GM12878 (cell line): Measurements from ENCODE around the gene SMARCA4. TPM values are rescaled to one million over a fixed set of nuclear protein-coding genes. Genes with fewer than 3 reads are reported as not detected.

Experiments
- GABPA ChIP-seq: IDR thresholded peaks from 2 replicates; pipeline ENCODE4 v1.6.1; 2014; ENCODE audit warnings: antibody characterized with exemption, low read depth, mild to moderate bottlenecking, inconsistent platforms
- MXI1 ChIP-seq: fragments of 150-350 bp; IDR thresholded peaks from 2 replicates; pipeline ENCODE4 v1.6.1; 2011; ENCODE audit warnings: low read depth, mild to moderate bottlenecking, inconsistent platforms, low read length, improper control_type of control experiment
- NBN ChIP-seq: fragments of 450-650 bp; IDR thresholded peaks from 2 replicates; pipeline ENCODE4 v1.6.1; 2016
- NFYA ChIP-seq: IDR thresholded peaks from 2 replicates; pipeline ENCODE4 v1.6.1; 2011; ENCODE audit warnings: low read depth, mild to moderate bottlenecking, low read length, improper control_type of control experiment, borderline replicate concordance
- NR2F1 ChIP-seq: fragments of 450-650 bp; conservative IDR thresholded peaks from 2 replicates; pipeline ENCODE4 v1.6.1; 2017; ENCODE audit warnings: mild to moderate bottlenecking
- NRF1 ChIP-seq: conservative IDR thresholded peaks from 2 replicates; pipeline ENCODE4 v1.6.1; 2011; ENCODE audit warnings: mild to moderate bottlenecking, low read depth, low read length, improper control_type of control experiment
- POLR2A ChIP-seq: IDR thresholded peaks from 2 replicates; pipeline ENCODE4 v1.6.1; 2011; ENCODE audit warnings: low read depth, mild to moderate bottlenecking, low read length
- POLR2AphosphoS5 ChIP-seq: IDR thresholded peaks from 2 replicates; pipeline ENCODE4 v1.6.1; 2011; ENCODE audit warnings: mild to moderate bottlenecking, low read length, inconsistent platforms
- RAD51 ChIP-seq: fragments of 450-650 bp; IDR thresholded peaks from 2 replicates; pipeline ENCODE4 v1.6.1; 2016; ENCODE audit warnings: moderate library complexity, mild to moderate bottlenecking, inconsistent platforms
- RCOR1 ChIP-seq: conservative IDR thresholded peaks from 2 replicates; pipeline ENCODE4 v1.6.1; 2012; ENCODE audit warnings: low read depth, low read length, improper control_type of control experiment
- SMAD1 ChIP-seq: fragments of 450-650 bp; IDR thresholded peaks from 2 replicates; pipeline ENCODE4 v1.6.1; 2018; ENCODE audit warnings: mild to moderate bottlenecking, low read depth; ENCODE audit not compliant: partially characterized antibody
- SREBF2 ChIP-seq: IDR thresholded peaks from 2 replicates; pipeline ENCODE4 v1.6.1; 2012; ENCODE audit warnings: mild to moderate bottlenecking, low read length
- SUPT20H ChIP-seq: IDR thresholded peaks from 2 replicates; pipeline ENCODE4 v1.6.1; 2011; ENCODE audit warnings: low read depth, mild to moderate bottlenecking, low read length, moderate library complexity, borderline replicate concordance; ENCODE audit not compliant: control insufficient read depth
- TCF3 ChIP-seq: IDR thresholded peaks from 2 replicates; pipeline ENCODE4 v1.6.1; 2012; ENCODE audit warnings: low read depth, mild to moderate bottlenecking, low read length, borderline replicate concordance; ENCODE audit not compliant: insufficient read depth
- ZBTB33 ChIP-seq: fragments of 450-650 bp; IDR thresholded peaks from 2 replicates; pipeline ENCODE4 v1.6.1; 2017; ENCODE audit warnings: mild to moderate bottlenecking
- ZNF24 ChIP-seq: fragments of 450-650 bp; IDR thresholded peaks from 2 replicates; pipeline ENCODE4 v1.6.1; 2017; ENCODE audit warnings: antibody characterized with exemption, mild to moderate bottlenecking
- ZNF274 ChIP-seq: IDR thresholded peaks from one replicate; pipeline ENCODE4 v1.8.0; 2011; ENCODE audit not compliant: insufficient read length, insufficient read depth
- polyA plus RNA-seq, 11 experiments: library from polyadenylated mRNA; depleted of rRNA in 4 of 11; unstranded in 6 of 11; stranded (reverse) in 5 of 11; fragments of >200 nt; fragmentation: Nextera tagmentation in 4 of 11; fragmentation: Illumina TruSeq in 1 of 11; extraction: Ambion mirVana in 4 of 11; extraction: Trizol in 1 of 11; gene quantifications; 1 replicate in 1 of 11; 2 replicates in 10 of 11; pipeline versions ENCODE4 v1.2.1 to v1.2.3, GENCODE V29; 2011 to 2016; ENCODE audit warnings: inconsistent platforms in 2 of 11, missing spikeins in 2 of 11, low read depth in 1 of 11
- total RNA-seq, 4 experiments: library from RNA; depleted of rRNA in 3 of 4; stranded (reverse); fragments of >200 nt in 3 of 4; fragmentation: Illumina TruSeq in 1 of 4; extraction: Trizol in 1 of 4; gene quantifications; 2 replicates each; pipeline versions ENCODE4 v1.2.1 to v1.2.3, GENCODE V29; 2013 to 2021
- TF ChIP-seq, protein P1 (sequence below): IDR thresholded peaks from 2 replicates; pipeline ENCODE4 v1.6.1; 2012; ENCODE audit warnings: mild to moderate bottlenecking, low read depth, low read length
- TF ChIP-seq, protein P2 (sequence below): IDR thresholded peaks from 2 replicates; pipeline ENCODE4 v1.6.1; 2012; ENCODE audit warnings: low read depth, low read length, improper control_type of control experiment
- TF ChIP-seq, protein P3 (sequence below), 3 experiments: IDR thresholded peaks in 2 of 3; conservative IDR thresholded peaks in 1 of 3; 2 replicates each; pipeline ENCODE4 v1.5.1; 2011; ENCODE audit warnings: low read depth in 3 of 3, low read length in 3 of 3, mild to moderate bottlenecking in 3 of 3, control low read depth in 2 of 3, moderate library complexity in 2 of 3, inconsistent platforms in 1 of 3, mixed read lengths in 1 of 3; ENCODE audit not compliant: control insufficient read depth in 2 of 3, insufficient read depth in 1 of 3; ENCODE audit errors: extremely low read depth in 1 of 3
- TF ChIP-seq, protein P4 (sequence below): fragments of 450-650 bp; IDR thresholded peaks from 2 replicates; pipeline ENCODE4 v1.6.1; 2017; ENCODE audit warnings: antibody characterized with exemption, mild to moderate bottlenecking, moderate library complexity

The SMARCA4 gene
- total and polyA plus RNA-seq, 10 of the 15 experiments (the other 5 are each of a cell fraction or from before 2014, with no cell fraction given) = 22.4 to 175 (median 57.4) TPM

GRCh38 chr19:10936661-10937084 is 24.2 kb upstream of the SMARCA4 start (continued):
- TF ChIP-seq ZBTB33 (no peak), ZNF24 (no peak), SREBF2 (no peak), POLR2A (no peak), NR2F1 (no peak), NRF1 (no peak), NBN (peak; percentile 67; the same call in 1 of the 2 replicates), ZNF274 (no peak), GABPA (no peak), MXI1 (no peak), SUPT20H (no peak), RAD51 (no peak), TCF3 (no peak), SMAD1 (no peak), NFYA (no peak), POLR2AphosphoS5 (no peak), RCOR1 (no peak)
- TF ChIP-seq, protein P1, sequence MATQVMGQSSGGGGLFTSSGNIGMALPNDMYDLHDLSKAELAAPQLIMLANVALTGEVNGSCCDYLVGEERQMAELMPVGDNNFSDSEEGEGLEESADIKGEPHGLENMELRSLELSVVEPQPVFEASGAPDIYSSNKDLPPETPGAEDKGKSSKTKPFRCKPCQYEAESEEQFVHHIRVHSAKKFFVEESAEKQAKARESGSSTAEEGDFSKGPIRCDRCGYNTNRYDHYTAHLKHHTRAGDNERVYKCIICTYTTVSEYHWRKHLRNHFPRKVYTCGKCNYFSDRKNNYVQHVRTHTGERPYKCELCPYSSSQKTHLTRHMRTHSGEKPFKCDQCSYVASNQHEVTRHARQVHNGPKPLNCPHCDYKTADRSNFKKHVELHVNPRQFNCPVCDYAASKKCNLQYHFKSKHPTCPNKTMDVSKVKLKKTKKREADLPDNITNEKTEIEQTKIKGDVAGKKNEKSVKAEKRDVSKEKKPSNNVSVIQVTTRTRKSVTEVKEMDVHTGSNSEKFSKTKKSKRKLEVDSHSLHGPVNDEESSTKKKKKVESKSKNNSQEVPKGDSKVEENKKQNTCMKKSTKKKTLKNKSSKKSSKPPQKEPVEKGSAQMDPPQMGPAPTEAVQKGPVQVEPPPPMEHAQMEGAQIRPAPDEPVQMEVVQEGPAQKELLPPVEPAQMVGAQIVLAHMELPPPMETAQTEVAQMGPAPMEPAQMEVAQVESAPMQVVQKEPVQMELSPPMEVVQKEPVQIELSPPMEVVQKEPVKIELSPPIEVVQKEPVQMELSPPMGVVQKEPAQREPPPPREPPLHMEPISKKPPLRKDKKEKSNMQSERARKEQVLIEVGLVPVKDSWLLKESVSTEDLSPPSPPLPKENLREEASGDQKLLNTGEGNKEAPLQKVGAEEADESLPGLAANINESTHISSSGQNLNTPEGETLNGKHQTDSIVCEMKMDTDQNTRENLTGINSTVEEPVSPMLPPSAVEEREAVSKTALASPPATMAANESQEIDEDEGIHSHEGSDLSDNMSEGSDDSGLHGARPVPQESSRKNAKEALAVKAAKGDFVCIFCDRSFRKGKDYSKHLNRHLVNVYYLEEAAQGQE = no peak
- TF ChIP-seq, protein P2, sequence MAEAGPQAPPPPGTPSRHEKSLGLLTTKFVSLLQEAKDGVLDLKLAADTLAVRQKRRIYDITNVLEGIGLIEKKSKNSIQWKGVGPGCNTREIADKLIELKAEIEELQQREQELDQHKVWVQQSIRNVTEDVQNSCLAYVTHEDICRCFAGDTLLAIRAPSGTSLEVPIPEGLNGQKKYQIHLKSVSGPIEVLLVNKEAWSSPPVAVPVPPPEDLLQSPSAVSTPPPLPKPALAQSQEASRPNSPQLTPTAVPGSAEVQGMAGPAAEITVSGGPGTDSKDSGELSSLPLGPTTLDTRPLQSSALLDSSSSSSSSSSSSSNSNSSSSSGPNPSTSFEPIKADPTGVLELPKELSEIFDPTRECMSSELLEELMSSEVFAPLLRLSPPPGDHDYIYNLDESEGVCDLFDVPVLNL = no peak
- TF ChIP-seq, protein P3, sequence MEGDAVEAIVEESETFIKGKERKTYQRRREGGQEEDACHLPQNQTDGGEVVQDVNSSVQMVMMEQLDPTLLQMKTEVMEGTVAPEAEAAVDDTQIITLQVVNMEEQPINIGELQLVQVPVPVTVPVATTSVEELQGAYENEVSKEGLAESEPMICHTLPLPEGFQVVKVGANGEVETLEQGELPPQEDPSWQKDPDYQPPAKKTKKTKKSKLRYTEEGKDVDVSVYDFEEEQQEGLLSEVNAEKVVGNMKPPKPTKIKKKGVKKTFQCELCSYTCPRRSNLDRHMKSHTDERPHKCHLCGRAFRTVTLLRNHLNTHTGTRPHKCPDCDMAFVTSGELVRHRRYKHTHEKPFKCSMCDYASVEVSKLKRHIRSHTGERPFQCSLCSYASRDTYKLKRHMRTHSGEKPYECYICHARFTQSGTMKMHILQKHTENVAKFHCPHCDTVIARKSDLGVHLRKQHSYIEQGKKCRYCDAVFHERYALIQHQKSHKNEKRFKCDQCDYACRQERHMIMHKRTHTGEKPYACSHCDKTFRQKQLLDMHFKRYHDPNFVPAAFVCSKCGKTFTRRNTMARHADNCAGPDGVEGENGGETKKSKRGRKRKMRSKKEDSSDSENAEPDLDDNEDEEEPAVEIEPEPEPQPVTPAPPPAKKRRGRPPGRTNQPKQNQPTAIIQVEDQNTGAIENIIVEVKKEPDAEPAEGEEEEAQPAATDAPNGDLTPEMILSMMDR (IDR thresholded peaks at IDR 0.05 in 2 of 3, conservative IDR thresholded peaks at IDR 0.05 in 1 of 3; ENCODE audit: control insufficient read depth in 2 of 3, extremely low read depth in 1 of 3, insufficient read depth in 1 of 3, low read depth in 3 of 3, low read length in 3 of 3) = peak; percentile 64 to 70 (median 65)
- TF ChIP-seq, protein P4, sequence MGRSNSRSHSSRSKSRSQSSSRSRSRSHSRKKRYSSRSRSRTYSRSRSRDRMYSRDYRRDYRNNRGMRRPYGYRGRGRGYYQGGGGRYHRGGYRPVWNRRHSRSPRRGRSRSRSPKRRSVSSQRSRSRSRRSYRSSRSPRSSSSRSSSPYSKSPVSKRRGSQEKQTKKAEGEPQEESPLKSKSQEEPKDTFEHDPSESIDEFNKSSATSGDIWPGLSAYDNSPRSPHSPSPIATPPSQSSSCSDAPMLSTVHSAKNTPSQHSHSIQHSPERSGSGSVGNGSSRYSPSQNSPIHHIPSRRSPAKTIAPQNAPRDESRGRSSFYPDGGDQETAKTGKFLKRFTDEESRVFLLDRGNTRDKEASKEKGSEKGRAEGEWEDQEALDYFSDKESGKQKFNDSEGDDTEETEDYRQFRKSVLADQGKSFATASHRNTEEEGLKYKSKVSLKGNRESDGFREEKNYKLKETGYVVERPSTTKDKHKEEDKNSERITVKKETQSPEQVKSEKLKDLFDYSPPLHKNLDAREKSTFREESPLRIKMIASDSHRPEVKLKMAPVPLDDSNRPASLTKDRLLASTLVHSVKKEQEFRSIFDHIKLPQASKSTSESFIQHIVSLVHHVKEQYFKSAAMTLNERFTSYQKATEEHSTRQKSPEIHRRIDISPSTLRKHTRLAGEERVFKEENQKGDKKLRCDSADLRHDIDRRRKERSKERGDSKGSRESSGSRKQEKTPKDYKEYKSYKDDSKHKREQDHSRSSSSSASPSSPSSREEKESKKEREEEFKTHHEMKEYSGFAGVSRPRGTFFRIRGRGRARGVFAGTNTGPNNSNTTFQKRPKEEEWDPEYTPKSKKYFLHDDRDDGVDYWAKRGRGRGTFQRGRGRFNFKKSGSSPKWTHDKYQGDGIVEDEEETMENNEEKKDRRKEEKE = no peak
